ENCODE results near the gene APBB2.
"Not testable (repeated sequence)": the region's sequence is repeated elsewhere in the genome, so short reads cannot be mapped to it uniquely, and the experiment has no call there.

The APBB2 gene

GRCh38 chr4:40840985-40841571, 373.3 kb downstream of the APBB2 start:
- DNase-seq, result peak; percentile 68

DNA sequence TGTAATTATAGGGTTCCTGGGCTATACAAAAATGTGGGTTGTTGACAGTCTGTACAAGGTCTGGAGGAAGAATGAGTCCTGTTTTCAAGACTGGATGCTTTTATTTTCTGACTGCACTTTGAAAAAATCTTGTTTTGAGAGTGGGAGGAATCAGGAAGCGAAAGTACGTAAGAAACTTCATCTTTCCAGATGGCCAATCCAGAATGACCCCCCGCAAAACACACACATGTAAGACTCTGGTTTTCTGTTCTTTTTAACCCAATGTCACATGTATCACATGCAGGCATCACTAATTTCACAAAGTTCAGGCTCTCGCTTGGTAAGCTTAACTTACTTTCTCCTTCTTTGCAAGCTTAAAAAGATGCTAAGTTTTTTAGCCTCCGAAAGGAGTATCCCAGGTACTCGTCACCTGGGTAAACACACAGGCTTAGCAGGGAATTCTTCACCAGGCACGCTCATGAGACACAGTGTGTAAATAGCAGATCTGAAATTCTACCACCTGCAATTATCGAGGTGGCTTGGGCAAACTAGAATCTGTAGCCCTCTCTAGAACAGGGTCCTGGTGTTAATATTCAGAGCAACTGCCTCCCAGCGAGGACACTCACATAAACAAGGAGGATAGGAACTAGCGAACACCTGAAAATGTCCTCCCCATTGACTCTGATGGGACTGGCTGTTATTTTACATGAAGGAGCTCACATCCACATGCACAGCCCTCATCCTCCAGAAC, 373.9 kb downstream of the APBB2 start:
- no peak for DNase-seq

- DNase-seq, result no peak
Observed at GRCh38 chr4:40838742-40839141, 375.6 kb downstream of the APBB2 start.

- DNase-seq, result no peak
Observed at GRCh38 chr4:40837094-40837870, 377.1 kb downstream of the APBB2 start.

DNA sequence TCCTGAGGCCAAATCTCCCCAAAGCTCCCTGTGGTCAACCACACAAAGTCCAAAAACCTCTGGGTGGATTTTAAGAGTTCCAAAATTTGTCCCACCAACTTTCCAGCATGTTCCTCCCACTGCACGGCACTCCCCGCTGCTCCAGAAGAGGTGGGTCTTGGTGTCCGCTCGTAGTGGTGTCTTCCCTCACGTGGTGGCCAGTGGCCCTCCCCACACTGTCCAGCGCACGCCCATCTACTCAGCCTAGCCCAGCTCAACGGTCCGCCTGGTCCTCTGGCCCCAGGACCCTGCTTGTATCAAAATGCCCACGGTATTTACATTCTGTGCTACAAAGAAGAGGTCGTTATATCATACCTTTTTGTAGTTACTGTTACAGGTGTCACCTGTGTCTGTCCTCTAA, 381.1 kb downstream of the APBB2 start:
- no peak for DNase-seq

GRCh38 chr4:40832175-40832574, 382.2 kb downstream of the APBB2 start:
- DNase-seq, result no peak

GRCh38 chr4:40831146-40831907, 383.0 kb downstream of the APBB2 start:
- no peak for DNase-seq

- DNase-seq, result no peak
Observed at GRCh38 chr4:40829586-40829985, 384.8 kb downstream of the APBB2 start.

DNA sequence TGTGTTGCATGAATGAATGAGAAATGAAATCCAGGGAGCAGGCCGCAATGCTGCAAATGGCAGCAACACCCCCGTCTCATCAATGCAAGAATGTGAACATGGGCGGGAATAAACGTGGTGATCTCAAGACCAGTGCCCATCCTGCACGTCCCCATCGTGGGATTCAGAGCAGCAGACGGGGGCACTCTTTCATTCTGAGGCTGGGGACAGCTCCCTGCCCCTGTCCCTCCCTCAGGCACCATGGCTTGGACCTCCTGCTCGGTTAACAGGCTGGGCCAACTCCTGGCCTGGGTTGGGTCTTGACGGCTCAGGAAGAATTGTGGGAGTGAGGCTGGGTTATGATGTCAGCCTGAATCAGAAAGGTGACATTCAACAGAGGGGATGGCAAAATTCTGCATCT, 385.7 kb downstream of the APBB2 start:
- DNase-seq, result no peak

DNA sequence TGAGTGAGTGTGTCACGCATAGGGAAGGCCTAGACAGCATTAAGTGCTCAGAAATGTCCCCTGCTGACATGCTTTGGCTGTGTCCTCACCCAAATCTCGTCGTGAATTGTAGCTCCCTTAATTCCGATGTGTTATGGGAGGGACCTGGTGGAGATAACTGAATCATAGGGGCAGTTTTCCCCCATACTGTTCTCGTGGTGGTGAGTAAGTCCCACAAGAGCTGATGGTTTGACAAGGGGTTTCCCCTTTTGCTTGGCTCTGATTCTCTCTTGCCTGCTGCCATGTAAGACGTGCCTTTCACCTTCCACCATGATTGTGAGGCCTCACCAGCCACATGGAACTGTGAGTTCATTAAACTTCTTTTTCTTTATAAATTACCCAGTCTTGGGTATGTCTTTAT, 386.6 kb downstream of the APBB2 start:
- DNase-seq, result no peak

GRCh38 chr4:40826821-40827220, 387.5 kb downstream of the APBB2 start:
- DNase-seq, result no peak

DNA sequence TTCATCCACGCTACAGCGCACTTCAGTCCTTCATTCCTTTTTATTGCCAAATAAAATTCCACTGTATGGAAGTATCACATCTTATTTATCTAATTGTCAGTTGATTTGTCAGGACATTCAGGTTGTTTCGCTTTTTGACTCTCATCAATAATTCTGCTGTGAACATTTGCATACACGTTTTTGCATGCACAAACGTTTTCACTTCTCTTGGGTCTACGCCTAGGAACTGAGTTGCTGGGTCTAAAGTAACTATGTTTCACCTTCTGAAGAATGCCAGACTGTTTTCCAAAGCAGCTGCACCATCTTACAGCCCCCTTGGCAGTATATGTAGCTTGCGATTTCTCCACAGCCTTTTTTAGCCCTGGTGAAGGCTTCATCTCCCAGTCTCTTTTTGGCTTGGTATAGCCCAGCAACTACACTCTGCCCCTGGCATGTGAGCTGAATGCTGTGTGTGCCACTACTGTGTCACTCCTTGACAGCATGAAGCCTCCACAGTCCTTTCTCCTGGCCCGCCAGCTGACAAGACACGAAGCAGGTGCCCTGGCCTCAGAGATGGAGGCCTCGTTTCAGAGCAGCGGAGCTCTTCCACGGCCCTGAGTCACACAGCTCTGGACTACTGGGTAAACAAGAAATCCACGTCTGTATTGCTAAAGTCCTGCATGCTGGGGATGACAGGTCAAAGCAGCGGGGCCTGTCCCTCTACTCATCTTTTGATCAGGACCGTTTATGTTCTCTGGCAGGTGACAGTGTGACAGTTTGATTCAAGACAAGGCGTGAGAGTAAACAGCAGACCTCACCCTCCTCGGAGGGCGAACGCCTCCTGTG, 389.1 kb downstream of the APBB2 start:
- no peak for DNase-seq

DNA sequence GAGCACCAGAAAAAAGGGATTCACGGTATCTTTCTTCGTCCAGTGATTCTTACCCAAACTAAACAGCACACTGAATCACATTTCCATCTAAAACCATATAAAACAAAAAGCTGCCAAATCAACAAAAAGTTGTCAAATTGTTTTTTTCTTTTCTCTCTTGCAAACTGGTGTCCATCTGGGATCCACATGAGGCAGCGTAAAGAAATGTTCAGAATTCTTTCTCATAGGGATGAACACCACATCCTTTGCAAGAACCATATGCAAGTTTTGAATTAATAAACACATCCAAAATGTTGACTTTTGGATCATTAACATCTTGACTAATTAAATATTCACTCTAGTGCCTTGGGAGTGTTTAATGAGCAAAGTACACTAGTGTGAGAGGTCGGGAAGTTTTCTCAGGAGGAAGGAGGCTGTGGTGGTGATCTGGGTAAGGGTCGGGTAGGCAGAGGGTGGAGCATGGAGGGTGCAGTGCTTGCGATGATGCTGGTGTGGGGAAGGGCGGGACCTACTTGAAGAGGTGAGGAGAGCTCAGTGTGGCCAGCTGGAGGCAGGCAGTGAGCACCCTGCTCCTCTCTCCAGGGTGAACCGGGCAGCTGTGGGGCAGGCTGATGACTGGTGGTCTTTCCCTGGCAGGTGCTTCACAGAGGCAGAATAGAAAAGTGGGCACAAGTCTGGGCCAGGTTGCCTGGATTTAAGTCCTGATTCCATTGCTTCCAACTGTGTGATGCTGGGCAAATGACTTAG, 391.7 kb downstream of the APBB2 start:
- no peak for DNase-seq

DNA sequence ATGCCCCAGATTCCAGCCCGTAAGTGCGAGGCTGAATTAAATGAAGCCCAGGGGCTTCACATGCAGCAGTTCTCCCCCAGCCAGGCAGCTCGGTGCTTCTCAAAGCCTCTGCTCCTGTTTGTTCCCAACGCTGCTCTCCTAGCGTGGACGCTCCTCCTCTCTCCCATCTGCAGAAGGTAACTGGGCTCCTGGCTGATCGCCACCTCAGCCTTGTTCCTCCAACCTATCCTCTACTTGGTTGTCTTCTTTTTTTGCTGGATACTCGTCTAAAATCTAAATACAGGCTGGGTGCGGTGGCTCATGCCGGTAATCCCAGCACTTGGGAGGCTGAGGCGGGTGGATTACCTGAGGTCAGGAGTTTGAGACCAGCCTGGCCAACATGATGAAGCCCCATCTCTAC, 394.2 kb downstream of the APBB2 start:
- no peak for DNase-seq

DNA sequence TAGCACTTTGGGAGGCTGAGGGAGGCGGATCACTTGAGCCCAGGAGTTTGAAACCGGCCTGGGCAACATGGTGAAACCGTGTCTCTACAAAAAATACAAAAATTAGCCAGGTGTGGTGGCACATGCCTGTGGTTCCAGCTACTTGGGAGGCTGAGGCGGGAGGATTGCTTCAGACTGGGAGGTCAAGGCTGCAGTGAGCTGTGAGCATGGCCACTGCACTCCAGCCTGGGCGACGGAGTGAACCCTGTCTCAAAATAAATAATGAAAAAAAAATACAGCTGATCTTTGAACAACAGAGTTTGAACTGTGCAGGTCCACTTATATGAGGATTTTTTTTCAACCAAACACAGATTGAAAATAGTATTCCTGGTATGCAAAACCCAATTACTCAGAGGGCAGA, 397.2 kb downstream of the APBB2 start:
- DNase-seq, result not testable (repeated sequence)

DNA sequence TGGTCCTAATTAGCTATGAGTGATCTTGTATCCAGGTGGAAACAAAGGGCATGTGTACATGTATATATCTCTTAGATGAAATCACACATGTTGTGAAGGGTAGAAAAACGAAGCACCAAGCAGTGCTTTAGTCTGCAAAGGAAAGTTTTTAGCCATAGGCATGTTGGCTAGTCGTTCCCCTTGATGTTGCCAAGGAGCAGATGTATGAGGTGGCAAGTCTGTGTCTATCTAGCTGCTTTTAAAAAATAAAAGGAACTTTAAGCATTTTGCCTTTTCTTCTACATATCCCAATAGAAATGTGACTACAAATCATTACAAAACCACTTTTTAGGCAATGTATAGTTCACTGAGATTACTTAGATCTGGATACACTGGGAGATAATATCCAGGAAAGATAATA, 401.5 kb downstream of the APBB2 start:
- DNase-seq, result no peak

DNA sequence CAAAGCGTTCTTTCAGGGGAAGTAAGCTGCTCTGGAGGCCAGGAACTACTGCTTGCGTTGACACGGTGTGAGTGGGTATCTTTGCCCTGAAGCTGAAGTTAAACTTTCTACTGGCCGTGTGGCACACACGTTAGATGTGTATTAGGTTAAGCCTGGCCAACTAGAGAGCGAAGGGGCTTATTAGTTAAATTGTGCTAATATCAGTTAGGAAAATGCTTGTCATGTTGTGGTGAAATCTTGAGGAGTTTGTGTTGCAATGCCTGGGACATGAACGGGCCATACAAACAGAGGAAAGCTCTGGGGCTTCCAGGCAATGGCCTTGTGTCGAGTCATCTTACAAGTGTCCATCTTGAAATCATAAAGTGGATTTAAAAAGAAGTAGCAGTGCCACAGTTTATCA, 402.0 kb downstream of the APBB2 start:
- DNase-seq, result no peak

DNA sequence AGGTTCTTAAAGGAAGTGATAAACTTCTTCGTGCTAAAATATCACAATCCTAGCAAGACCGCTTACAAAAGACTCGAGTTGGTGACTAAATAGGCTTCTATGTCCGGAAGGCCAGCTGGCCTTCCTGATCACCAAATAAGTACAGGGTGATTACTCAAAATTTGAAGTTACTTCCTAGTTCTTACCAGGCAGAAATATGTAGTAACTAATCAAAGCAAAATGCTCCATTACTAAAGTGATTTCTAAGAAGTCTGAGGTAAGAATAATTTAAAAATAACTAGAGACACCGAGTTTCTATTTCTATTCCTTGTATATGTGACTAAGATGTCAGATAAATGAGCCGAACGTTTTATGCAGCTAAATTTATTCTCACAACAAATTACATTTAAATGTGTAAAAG, 402.4 kb downstream of the APBB2 start:
- DNase-seq, result no peak

GRCh38 chr4:40808926-40809457, 405.4 kb downstream of the APBB2 start:
- DNase-seq, result no peak

GRCh38 chr4:40804598-40804997, 409.7 kb downstream of the APBB2 start:
- no peak for DNase-seq

- no peak for DNase-seq
Observed at GRCh38 chr4:40800064-40800463, 414.3 kb downstream of the APBB2 start.

Data from CD4-positive, alpha-beta T cell treated with Interleukin-15 for 1 hour (primary cell).